Adrenal gland (tissue), 12 donors: ENCODE data around the gene LRIT3. TPM values are rescaled to one million over a fixed set of nuclear protein-coding genes. Genes with fewer than 3 reads are reported as not detected.

Experiments used
- DNase-seq, 7 donors: peaks; one replicate each; pipeline ENCODE4 v3.0.0-alpha.2; 2019 to 2020
- H3K27ac ChIP-seq, 5 donors: fragments of 200-600 bp; sonication (generic) in 4 of 5; 1 replicate in 3 of 5; 2 replicates in 2 of 5; pipeline versions ENCODE4 v1.5.1 to v1.8.0; 2016 to 2020; ENCODE audit warnings: mild to moderate bottlenecking in 1 of 5
- H3K27me3 ChIP-seq: fragments of 200-600 bp; 2 replicates; pipeline ENCODE4 v1.8.0; 2021
- H3K36me3 ChIP-seq, 2 donors: fragments of 200-600 bp; replicated peaks in 1 of 2; 1 replicate in 1 of 2; 2 replicates in 1 of 2; pipeline versions ENCODE4 v1.5.1 to v1.8.0; 2018 to 2022
- H3K4me1 ChIP-seq, 2 donors: fragments of 200-600 bp; replicated peaks in 1 of 2; 1 replicate in 1 of 2; 2 replicates in 1 of 2; pipeline versions ENCODE4 v1.5.1 to v1.8.0; 2018 to 2021
- H3K4me3 ChIP-seq, 4 donors: fragments of 200-600 bp; sonication (generic) in 3 of 4; one replicate each; pipeline ENCODE4 v1.5.1; 2016 to 2018
- H3K9me3 ChIP-seq, 3 donors: fragments of 200-600 bp; sonication (generic) in 1 of 3; replicated peaks in 1 of 3; 1 replicate in 2 of 3; 2 replicates in 1 of 3; pipeline versions ENCODE4 v1.5.1 to v1.8.0; 2016 to 2021
- CTCF ChIP-seq, 6 experiments: fragments of 450-650 bp in 4 of 6; fragments of 200-600 bp in 2 of 6; sonication (generic) in 1 of 6; IDR thresholded peaks; 1 replicate in 5 of 6; 2 replicates in 1 of 6; pipeline versions ENCODE4 v1.5.1 to v1.8.0; 2016 to 2021; ENCODE audit warnings: antibody characterized with exemption in 6 of 6, mild to moderate bottlenecking in 2 of 6, moderate library complexity in 1 of 6
- POLR2A ChIP-seq, 2 donors: fragments of 450-650 bp; IDR thresholded peaks; one replicate each; pipeline ENCODE4 v1.6.1; 2017; ENCODE audit warnings: antibody characterized with exemption in 2 of 2, mild to moderate bottlenecking in 2 of 2, moderate library complexity in 1 of 2
- WGBS, 4 donors: extraction: QIAGEN DNeasy Blood & Tissue Kit in 2 of 4; methylation state at CpG; one replicate each; pipeline versions ENCODE4 v1.1.5 to v1.1.7; 2013 to 2017; 5-methylcytosine and 5-hydroxymethylcytosine counted together
- intact Hi-C, 2 donors: fragments of 100-400 bp; cut with DNase I; formaldehyde crosslinking; loops; one replicate each; pipeline versions ENCODE4 v1.14.1 to v1.15.0; 2022 to 2023
- polyA plus RNA-seq, 3 donors: library from polyadenylated mRNA; stranded (reverse); fragments of 200-250 nt in 2 of 3; fragments of 350-450 nt in 1 of 3; fragmentation: Illumina TruSeq in 1 of 3; extraction: RNeasy Lipid Tissue Mini Kit (QIAGEN cat#74804) in 1 of 3; gene quantifications; one replicate each; pipeline ENCODE4 v1.2.3, GENCODE V29; 2013 to 2014
- total RNA-seq, 9 donors: library from RNA; depleted of rRNA in 4 of 9; stranded (reverse); fragments of >200 nt in 4 of 9; fragments of 120-200 nt in 1 of 9; fragmentation: NEBNext Ultra II Directional in 1 of 9; extraction: Animal tissue kit (Norgen Biotek cat#: 25700) in 1 of 9; gene quantifications; one replicate each; pipeline versions ENCODE4 v1.1.0 to v1.2.4, GENCODE V29; 2013 to 2023
- donor health status: healthy with polysubstance abuse.
- donor health status: Bipolar disorder and iron deficiency.
- donor health status: DM: yes; HTN: yes; CAD: no.
- donor health status: DM: no; HTN: no; CAD: no.
- donor health status: DM: no; HTN: no; CAD: no.
- donor health status: DM: yes; HTN: yes; CAD: no.

LRIT3 gene
- total and polyA plus RNA-seq, 12 donors = 0.07 to 0.85 (median 0.18) TPM; not detected in 2

- no peaks in the 10 kb centered on the region for H3K27me3 ChIP-seq
- no peaks in the 10 kb centered on the region for H3K9me3 ChIP-seq
- H3K4me1 ChIP-seq = peaks cover 0 to 4% of the 10 kb centered on the region in 2 donors
- no peak overlapping the region for H3K4me3 ChIP-seq
- no peak overlapping the region for H3K27ac ChIP-seq
- TF ChIP-seq POLR2A (IDR thresholded peaks at IDR 0.05) = no peak
- TF ChIP-seq CTCF (IDR thresholded peaks at IDR 0.05) = no peak
- 82 to 89% (median 83%) methylated on average over 2 of the region's 2 CpGs for WGBS, 4 donors
- intact Hi-C loops = no loop called here
- no peak for DNase-seq
- H3K36me3 ChIP-seq = no peaks in the 10 kb centered on the region
Measured at GRCh38 chr4:109913596-109914241, 65.8 kb downstream of the LRIT3 start.

GRCh38 chr4:109914322-109914721 lies 66.4 kb downstream of the LRIT3 start:
- Histone ChIP-seq H3K4me3 (no peak overlapping the region), H3K27ac (no peak overlapping the region)

GRCh38 chr4:109915385-109916026 lies 67.6 kb downstream of the LRIT3 start:
- no peak overlapping the region for H3K4me3 ChIP-seq
- no peaks in the 10 kb centered on the region for H3K9me3 ChIP-seq
- TF ChIP-seq POLR2A (IDR thresholded peaks at IDR 0.05) (no peak), CTCF (IDR thresholded peaks at IDR 0.05) (no peak)
- no peak for DNase-seq
- intact Hi-C loops = no loop called here
- WGBS, 4 donors = 75 to 81% (median 76%) methylated on average over 8 of the region's 8 CpGs
- H3K27ac ChIP-seq = no peak overlapping the region
- H3K27me3 ChIP-seq = no peaks in the 10 kb centered on the region
- peaks cover 0 to 4% of the 10 kb centered on the region in 2 donors for H3K4me1 ChIP-seq
- no peaks in the 10 kb centered on the region for H3K36me3 ChIP-seq

More at GRCh38 chr4:109914322-109914721, 66.4 kb downstream of the LRIT3 start:
- no peaks in the 10 kb centered on the region for H3K27me3 ChIP-seq
- no peak for DNase-seq
- peaks cover 0 to 4% of the 10 kb centered on the region in 2 donors for H3K4me1 ChIP-seq
- TF ChIP-seq CTCF (IDR thresholded peaks at IDR 0.05) = no peak
- no peak for TF ChIP-seq POLR2A (IDR thresholded peaks at IDR 0.05)
- H3K9me3 ChIP-seq = no peaks in the 10 kb centered on the region
- intact Hi-C loops = no loop called here
- H3K36me3 ChIP-seq = no peaks in the 10 kb centered on the region
- 77 to 81% (median 78%) methylated on average over 3 of the region's 3 CpGs for WGBS, 4 donors

- intact Hi-C loops = no loop called here
- Histone ChIP-seq H3K9me3 (no peaks in the 10 kb centered on the region), H3K27ac (no peak overlapping the region), H3K4me3 (no peak overlapping the region), H3K27me3 (no peaks in the 10 kb centered on the region), H3K4me1 (peaks cover 0 to 4% of the 10 kb centered on the region in 2 donors), H3K36me3 (no peaks in the 10 kb centered on the region)
- TF ChIP-seq CTCF (IDR thresholded peaks at IDR 0.05) (no peak), POLR2A (IDR thresholded peaks at IDR 0.05) (no peak)
- DNase-seq = no peak
- 55 to 71% (median 66%) methylated on average over 4 of the region's 4 CpGs for WGBS, 4 donors
Measured at GRCh38 chr4:109916027-109916409, 68.1 kb downstream of the LRIT3 start.
